ENCODE measurements around the gene RNASE11.
"Not testable (repeated sequence)": the region's sequence is repeated elsewhere in the genome, so short reads cannot be mapped to it uniquely, and the experiment has no call there.

Gene RNASE11

DNA sequence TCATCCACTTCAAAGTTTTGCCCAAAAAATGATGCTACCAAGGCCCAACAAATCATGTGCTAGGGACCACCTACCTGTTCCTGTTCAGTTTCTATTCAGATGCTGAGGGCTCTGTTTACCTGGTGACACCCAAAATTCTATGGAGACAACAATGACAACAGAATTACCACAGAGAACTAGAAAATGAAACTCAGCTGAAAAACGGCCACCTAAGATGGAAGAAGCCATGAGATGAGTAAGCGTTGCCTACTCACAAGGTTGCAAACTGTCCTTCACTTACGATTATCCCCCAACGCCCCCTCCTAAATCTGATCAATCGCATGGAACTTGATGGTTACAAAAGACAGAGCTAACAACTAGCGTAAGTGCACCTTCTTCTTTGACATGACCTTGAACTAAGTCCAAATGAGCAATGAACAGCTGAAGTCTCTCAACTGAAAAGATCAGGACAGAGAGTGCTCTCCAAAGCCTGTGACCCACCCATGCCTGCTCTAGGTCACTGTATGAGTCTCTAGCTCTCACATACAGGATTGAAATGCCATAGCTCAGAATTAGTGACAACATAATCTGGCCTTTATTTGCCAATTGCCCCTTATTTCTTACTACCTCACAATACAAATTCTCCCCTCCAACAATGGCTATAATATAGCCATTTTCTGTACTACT, at the start of gene RNASE11:
Gene RNASE11 (minus strand): TSS at position 513 of the 666 bp plus-strand sequence.
- no peak for DNase-seq

DNA sequence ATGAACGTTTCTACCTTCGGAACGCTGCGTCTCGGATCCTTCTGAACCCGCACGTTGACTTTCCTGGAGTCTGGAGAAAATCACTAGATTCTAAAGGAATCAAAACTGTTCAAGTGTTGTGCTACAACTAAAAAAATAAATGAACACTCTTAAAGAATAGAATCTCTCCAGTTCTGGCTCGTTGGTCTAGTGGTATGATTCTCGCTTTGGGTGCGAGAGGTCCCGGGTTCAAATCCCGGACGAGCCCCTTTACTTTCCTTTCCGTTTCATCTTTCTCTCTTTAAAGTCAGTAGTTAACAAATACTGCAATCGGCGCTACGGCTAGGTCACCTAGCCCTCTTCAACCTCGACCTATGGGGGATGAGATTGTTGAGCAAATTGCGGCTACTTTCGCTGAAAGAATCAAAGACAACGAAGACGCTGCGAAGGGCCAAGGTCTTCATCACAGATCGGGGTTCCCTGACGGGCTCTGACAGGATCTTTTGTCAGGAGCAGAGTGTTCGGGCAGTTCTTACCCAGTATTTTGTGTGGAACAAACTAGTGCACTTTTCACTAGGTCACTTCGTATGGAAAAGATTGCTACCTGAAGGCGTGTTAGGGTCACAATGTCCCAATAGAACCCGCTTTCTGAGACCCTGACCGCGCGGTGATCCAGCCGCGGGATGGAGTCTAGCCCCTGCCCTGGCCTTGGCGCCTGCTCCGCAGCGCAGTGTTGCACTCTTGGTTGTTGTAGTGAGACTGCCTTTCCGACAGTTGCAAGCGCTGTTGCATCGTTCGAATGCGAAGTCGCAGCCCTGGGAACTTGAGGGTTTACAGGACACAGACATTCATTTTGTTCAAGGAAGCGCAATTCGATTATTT, 45.3 kb upstream of the RNASE11 start:
- peak; percentile 67 for DNase-seq

DNA sequence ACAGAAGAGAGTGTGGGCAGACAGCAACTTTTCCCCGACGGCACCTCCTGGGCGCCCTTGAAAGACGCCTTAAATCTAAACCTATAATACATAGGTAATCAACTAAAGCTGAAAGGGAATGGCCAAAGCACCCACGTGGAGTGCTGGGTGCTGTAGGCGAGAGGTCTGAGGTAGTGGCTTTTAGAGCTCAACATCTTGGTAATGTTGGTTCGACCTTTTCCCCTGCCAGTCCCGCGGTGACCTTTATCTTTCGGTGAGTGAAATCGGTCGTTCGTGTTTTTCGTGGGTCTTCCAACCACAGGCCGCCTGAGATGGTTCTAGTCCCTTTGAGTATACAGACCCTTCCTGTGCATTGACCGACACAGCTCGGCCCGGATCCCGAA, 44.6 kb upstream of the RNASE11 start:
- no peak for DNase-seq

DNA sequence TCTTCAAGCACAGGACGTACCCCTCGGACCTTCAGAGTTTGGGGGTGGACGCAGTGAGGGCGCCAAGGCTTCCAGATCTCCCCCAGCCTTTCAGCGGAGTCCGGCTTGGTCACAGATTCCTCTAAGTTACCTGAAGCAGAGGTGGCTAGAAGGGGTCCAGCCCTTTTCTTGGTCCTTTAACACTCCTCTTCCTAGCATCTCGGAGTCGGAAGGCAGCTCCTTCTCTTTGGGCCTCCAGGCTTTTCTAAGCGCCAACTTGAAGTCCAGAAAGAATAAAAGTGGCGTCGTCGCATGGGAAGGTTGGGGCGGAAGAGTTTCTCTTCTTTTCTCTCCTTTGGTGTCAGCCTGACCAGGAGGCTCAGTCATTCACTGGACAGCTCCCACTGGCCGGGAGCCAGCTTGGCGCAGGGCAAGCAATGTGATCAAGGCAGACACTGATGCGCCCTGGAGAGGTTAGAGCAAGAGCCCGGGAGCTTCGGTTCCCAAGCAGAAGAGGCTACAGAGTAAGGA, 44.1 kb upstream of the RNASE11 start:
- DNase-seq, result no peak

DNA sequence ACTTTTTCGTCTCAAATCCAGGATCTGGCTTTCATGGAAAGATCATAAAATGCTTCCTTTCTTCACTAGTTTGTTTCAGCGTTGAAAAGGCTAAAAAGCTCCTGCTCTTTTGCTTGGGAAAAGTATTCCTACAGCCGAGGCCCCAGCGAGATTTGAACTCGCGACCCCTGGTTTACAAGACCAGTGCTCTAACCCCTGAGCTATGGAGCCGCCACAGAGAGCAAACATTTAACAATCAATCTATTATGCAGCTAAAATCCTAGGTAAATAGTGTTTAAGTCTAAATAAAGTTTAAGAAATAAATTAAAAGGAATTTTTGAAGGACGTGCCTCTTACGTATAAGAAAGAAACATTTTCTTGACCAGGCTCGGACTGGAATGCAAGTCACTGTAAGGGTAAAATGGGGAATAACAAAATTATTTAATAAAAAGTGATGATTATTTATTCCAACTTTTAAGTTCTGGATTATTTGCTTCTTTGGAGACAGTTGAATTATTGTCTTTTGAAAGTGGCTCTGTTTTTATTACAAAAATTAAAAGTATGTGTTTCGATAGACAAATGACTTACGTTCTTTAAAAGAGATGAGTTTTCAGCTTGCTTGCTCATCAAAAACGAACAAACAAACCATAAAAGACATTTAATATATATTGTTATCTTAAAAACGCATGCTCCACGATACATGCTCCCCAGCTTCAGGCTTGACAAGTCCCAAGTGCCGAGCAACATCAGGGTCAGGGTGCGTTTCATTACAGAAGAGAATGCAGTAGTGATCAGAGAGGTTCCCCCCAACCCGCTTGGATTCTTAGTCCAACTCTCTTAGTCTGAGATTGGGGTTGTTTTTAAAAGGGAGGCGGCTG, 43.5 kb upstream of the RNASE11 start:
- DNase-seq, result peak; percentile 40

DNA sequence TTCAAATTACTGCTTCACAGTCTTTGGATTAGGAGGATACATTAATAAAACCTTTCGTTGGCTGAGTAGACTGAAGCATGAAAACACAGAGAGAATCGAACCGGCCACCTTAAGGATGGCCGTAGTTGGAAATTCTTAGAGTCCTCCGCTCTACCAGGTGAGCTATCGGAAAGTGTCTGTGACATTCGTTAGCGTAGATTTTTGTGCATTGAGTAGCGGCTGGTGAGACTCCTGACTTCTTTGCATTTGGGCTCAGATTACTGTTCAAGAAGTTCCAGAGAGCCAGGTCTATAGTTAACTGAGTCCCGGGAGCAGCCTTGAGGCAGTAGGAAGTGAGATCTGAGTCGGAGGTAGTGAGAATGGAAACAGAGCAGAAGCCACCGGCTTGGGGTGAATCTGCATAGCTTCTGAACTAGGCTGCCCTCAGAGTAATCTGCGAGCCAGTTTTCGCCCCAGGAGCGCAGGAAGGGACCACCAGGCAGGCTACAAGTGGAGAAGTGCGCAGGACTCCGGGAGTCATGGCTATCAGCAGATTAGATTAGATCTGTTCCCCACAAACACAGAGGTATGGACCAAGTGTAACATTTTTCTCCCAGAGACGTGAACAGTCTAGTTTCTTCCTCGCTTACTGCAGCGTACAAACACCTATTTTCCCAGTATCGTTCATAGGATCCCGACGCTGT, 42.7 kb upstream of the RNASE11 start:
- no peak for DNase-seq

DNA sequence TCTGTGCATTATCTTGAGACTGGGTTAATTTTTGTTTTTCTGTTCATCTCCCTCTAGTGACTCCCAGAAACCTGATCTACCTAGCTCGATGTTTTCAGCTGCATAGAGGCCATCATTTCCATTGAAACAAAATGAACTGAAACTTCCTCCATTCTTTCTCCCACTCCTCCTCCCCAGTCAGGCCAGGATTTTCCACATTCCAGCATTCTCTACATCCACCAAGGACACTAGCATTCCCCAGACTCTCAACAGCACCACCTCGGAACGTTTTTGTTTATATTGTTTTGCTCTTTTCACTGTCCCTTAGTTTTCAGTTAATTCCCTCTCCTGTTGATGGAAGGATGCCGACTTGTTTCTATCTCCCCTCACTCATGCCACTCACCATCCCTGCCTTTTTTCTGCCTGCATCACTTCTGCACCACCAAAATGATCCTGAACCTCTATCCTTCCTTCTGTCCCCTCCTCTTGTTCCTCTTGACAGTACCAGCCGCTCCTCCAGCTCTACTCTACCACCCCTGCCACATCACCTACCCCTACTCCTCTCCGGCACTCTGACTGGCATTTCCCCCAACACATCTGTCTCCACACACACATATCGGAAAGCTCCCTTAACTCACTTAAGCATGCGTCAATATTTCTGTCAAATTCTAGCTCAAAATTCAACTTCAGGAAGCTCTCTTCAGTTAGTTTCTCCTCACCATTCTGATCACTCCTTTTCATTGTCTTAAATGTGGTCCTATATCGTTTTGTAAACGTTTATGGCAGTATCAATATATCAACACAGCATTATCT, 40.5 kb upstream of the RNASE11 start:
- DNase-seq, result no peak

DNA sequence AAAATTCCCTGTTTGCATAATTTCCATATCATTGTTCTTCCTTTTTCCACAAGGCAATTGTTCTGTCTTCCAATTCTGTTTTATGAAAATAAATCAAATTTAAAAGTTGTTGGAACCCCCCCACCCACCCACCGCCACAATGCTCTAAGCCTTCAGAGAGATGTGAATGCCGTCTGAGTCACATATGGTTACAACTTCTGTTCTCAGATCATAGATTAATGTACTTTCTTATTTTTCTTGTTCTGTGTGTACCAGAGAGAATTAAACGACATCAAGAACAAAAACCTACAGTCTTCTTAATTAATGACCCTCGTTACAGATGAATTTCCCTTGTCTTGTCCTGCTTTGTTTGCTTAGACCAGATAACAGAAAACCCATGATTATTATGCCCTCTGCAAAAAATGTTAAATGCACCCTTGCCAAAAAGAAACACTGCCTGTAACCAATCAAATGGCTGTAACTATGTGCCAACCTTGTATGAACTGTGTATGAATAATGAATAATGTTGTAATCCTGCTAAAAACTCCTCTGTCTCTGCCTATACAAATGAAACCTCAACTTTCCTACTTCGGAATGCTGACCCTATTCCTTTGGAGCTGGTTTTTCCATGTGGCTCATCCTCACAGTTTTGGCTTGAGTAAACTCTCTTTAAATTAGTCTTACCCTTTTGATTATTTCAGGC, 39.7 kb upstream of the RNASE11 start:
- DNase-seq, result no peak

DNA sequence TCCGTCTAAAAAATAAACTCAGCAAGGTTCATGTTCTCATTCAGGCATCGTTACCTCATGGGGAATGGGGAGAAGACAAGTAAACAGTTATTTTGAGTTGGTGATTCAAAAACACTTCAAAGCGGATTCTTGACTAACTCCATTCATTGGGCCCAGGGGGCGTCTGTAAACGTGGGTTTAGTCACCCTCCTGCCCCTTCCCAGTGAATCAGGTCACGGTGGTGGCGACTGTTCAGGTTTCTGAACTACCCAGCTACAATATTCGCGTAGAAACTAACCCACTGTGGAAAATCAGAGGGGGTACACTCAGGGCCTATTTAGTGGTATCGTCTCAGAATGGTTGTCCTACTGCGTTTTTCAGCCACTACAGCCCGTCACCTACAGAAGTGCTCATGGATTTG, 38.5 kb upstream of the RNASE11 start:
- DNase-seq, result no peak

DNA sequence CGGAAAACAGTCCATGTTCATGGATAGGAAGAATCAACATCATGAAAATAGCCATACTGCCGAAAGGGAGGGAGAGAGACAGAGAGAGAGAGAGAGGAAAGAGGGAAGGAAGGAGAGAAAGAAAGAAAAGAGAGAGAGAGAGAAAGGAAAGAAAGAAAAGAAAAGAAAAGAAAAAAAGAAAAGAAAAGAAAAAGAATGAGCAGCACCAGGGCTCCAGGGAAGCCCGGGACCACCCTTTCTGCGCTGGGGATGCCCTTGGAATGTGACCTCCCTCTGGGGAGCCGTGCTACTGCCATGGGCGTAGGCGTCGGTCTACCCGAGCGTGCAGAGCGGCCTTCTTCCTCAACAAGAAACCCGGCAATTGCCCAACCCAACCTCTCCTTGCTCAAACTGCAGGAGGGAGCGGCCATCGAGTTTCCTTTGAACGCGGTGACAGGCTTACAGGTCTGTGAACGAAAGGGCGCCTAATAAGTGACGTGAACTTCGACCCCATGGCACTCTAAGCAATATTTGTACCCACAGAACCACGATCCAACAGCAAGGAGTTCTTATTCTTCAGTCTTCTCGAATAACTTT, 36.8 kb upstream of the RNASE11 start:
- DNase-seq, result no peak

DNA sequence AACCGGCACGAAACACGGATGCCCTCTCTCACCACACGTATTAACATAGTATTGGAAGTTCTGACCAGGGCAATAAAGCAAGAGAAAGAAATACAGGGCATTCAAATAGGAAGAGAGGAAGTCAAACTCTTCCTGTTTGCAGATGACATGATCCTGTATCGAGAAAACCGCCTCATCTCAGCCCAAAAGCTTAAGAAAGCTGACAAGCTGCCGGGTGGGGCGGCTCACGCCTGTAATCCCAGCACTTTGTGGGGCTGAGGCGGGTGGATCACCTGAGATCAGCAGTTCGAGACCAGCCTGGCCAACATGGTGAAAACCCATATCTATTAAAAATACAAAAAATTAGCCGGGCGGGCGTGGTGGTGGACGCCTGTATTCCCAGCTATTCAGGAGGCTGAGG, 36.0 kb upstream of the RNASE11 start:
- no peak for DNase-seq

DNA sequence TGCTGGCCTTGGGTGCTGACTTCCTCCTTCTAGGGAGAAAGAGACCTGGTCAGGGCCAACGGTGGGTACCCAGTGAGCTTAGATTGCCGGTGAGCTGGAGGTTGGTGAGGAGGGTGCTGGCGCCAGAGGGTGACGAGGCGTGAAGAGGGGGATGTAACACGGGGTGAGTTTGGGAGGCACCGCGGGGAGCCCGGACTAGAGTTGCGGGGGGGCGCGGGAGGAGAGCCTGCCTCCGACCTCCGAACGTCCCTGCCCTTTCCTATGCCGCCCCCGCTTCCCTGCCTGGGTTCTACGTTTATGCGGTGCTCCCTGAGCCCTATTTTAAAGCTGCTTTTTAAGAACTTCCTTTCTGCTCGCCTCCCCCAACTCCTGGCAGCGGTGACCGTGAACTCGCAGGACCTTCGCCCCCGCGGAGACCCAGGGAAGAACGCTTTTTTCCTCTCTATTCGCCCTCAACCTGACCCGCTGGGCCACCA, 35.1 kb upstream of the RNASE11 start:
- no peak for DNase-seq

DNA sequence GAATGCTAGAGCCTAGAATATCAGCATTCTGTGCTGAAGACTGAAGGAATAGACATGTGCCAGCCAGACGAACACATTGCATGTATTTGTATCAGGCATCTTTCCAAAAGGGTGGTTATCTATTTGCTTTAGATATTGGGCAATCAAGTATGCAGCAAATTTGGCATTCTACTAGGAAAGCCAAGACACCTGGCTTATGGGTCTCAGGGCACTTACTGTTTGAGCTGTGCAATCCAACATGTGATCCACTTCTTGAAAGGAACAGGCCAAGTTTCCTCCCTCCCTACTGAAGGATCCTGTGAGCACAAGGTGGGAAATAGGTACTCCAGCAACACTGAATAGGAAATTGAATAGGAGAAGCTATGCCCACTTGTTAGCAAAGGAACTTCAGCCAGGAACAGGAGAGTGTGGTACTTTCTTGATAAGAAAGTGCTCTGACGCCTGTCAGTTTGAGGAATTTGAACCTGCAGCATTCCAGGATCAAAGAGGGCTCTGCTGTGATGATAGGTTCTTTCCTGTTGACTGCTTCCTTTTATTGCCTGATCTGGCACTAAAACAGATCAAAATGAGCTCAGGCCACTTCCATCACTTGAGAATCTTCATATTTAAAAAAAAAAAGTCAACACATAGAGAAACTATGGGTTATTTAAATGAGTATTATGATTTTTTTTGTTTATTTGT, 33.1 kb upstream of the RNASE11 start:
- no peak for DNase-seq

DNA sequence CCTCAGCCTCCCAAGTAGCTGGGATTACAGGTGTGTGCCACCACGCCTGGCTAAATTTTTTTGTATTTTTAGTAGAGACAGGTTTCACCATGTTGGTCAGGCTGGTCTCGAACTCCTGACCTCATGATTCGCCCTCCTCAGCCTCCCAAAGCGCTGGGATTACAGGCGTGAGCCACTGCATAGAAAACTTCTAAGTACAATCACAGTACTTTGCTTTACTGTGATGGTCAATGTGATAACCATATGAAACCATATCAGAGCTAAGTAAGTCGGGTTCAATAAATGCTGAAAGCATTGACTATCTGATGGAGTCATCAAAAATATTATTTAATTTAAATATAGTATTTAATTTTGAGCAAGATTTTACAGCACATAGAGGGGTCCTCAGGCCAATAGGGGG, 31.9 kb upstream of the RNASE11 start:
- not testable (repeated sequence) for DNase-seq

DNA sequence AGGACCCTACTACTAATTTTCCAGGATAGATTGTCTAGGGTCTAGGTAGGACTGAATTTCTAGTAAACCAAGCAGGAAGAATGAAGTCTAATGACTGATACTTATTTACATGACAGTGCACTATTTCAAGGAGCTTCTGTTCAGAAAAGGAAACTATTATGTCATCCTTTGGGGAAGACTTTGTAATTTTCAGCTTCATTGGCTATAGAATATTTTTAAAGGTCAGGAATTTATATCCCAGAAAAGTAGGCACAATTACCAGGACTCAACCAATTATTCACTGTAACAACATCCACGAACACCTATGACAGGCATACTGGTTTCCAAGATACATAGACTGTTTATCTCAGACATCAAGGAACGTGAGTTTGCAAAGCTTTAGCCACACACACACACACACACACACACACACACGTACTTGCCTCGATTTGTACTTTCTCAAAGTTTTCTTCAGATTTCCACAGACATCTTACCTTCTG, 30.5 kb upstream of the RNASE11 start:
- DNase-seq, result no peak

DNA sequence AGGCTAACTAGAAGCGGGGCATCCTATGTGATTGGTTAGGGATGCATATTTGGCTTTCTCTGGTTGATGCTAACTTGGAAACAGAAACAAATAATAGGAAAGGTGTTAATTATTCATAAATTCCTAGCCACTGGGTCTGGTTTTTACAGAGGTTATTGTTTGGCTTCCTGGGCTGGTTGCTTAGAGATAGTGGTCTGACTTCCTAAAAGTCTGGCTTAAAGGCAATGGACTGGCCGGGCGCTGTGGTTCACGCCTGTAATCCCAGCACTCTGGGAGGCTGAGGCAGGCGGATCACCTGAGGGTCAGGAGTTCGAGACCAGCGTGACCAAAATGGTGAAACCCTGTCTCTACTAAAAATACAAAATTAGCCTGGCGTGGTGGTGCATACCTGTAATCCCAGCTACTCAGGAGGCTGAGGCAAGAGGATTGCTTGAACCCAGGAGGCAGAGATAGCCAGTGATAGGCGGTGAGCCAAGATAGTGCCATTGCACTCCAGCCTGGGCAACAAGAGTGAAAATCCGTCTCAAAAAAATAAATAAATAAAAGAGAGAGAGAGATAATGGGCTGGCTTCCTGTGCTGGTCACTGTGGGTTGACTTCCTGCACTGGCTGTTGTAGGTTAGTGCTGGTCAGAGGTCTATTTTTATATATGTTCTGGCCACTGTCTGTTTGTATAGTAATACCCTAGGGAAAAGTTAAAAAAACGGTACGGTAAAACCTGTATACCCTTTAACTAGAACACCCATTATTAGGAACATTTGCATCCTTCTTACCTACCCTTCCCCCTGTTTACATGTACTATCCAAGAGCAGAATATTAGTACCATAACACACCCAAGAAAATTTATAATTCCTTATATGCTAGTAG, 29.6 kb upstream of the RNASE11 start:
- no peak for DNase-seq

DNA sequence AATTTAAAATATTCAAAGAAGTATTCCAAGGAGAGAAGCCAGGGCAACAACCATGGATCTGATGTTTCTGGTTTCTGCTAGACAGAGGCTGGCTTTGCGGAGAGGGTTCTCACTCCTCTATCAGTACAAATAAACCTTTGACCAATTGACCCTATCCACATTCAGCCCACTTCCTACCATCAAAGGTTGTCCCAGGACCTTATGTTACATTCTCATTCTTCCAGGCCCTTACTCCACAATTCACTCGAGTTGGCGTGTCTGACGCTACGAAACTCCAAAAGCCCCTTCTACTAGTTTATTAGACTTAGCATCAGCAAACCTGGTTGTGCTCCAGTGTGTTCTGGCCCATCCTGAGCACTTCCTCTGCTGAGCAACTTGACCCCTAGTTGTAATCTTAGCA, 28.2 kb upstream of the RNASE11 start:
- DNase-seq, result no peak

DNA sequence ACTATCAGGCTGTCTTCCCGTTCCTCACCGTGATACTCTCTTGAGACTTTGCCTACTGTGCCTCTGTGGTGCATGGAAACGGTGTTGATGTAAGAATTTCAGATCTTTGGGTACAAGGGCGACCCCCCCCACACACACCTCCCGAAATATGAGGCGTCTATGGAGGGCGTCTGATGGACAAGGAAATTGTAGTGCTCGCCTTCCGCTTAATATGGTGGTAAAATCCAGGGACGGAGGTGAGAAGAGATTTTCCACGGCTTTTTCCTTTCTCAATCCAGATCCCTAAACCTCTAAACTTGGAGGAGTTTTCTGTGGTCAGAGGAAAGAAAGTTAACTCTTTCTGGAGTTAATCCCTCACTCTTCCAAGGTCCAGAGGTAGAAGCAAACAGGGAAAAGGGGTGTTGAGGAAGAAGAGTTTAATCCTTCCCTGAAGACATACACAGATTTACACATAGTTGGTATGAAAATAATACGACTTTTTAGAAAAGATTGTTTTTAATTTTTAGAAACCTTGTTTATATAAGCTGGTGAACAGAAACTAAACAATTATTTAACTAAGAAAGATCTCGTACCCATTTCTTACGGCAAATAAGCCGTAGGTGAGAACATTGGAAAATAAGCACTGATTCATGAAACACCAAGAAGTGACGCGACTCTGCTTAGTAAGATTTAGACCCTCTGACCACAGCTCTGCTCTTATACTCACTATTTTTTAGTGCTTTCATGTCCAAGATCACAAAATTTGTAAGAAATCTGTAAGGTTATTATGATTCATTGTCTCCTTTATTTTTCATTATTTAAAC, 26.4 kb upstream of the RNASE11 start:
- DNase-seq, result peak; percentile 82

Measured in NCI-H524 treated with DMSO at 0.1 percent for 48 hours (cell line).